Common myeloid progenitor, CD34-positive (primary cell): ENCODE results near the gene EXOC3.

Source experiments
- CTCF ChIA-PET: fragments of 350-600 bp; sonication (Branson Sonifier 250); formaldehyde crosslinking; loops from one replicate; lab custom pipeline; 2021; ENCODE audit warnings: antibody characterized with exemption; lab: Charles Lee
- POLR2A ChIA-PET: fragments of 350-600 bp; sonication (Branson Sonifier 250); formaldehyde crosslinking; loops from one replicate; lab custom pipeline; 2021; ENCODE audit warnings: antibody characterized with exemption; lab: Charles Lee
- DNase-seq, 3 donors: peaks; one replicate each; pipeline versions ENCODE4 v3.0.0 to v3.0.0-alpha.2; 2013
- H3K27ac ChIP-seq, 2 experiments: 1 replicate in 1 of 2; 2 replicates in 1 of 2; pipeline ENCODE4 v1.7.0; 2013; ENCODE audit warnings: inconsistent platforms in 2 of 2, low read length in 2 of 2, mild to moderate bottlenecking in 2 of 2, low read depth in 1 of 2, moderate library complexity in 1 of 2; ENCODE audit not compliant: severe bottlenecking in 2 of 2, insufficient read depth in 1 of 2, poor library complexity in 1 of 2
- H3K27me3 ChIP-seq, 5 experiments: replicated peaks in 2 of 5; 1 replicate in 3 of 5; 2 replicates in 2 of 5; pipeline versions ENCODE4 v1.6.1 to v1.7.0; 2013; ENCODE audit warnings: low read length in 4 of 5, mild to moderate bottlenecking in 2 of 5, moderate library complexity in 2 of 5, inconsistent platforms in 1 of 5; ENCODE audit not compliant: insufficient read depth in 5 of 5, control insufficient read depth in 4 of 5
- H3K36me3 ChIP-seq, 4 experiments: 1 replicate in 2 of 4; 2 replicates in 2 of 4; pipeline versions ENCODE4 v1.6.1 to v1.7.0; 2013; ENCODE audit warnings: low read length in 3 of 4, control low read depth in 1 of 4, mild to moderate bottlenecking in 1 of 4; ENCODE audit not compliant: control insufficient read depth in 4 of 4, insufficient read depth in 4 of 4
- H3K4me1 ChIP-seq, 4 experiments: 1 replicate in 3 of 4; 2 replicates in 1 of 4; pipeline versions ENCODE4 v1.6.1 to v1.7.1; 2013; ENCODE audit warnings: low read length in 3 of 4, mild to moderate bottlenecking in 3 of 4, control low read depth in 1 of 4, inconsistent platforms in 1 of 4, moderate library complexity in 1 of 4; ENCODE audit not compliant: control insufficient read depth in 4 of 4, insufficient read depth in 4 of 4; ENCODE audit errors: control extremely low read depth in 1 of 4
- H3K4me3 ChIP-seq, 7 experiments: 1 replicate in 4 of 7; 2 replicates in 3 of 7; pipeline versions ENCODE4 v1.5.1 to v1.7.0; 2013; ENCODE audit warnings: mild to moderate bottlenecking in 7 of 7, low read length in 6 of 7, moderate library complexity in 6 of 7, inconsistent platforms in 2 of 7, low read depth in 2 of 7, control low read depth in 1 of 7; ENCODE audit not compliant: insufficient read depth in 4 of 7, control insufficient read depth in 1 of 7; ENCODE audit errors: extremely low read depth in 1 of 7
- H3K9me3 ChIP-seq, 5 experiments: 1 replicate in 4 of 5; 2 replicates in 1 of 5; pipeline versions ENCODE4 v1.6.1 to v1.7.1; 2013; ENCODE audit warnings: low read length in 4 of 5, mild to moderate bottlenecking in 2 of 5, inconsistent platforms in 1 of 5, low read depth in 1 of 5, moderate library complexity in 1 of 5; ENCODE audit not compliant: control insufficient read depth in 4 of 5, insufficient read depth in 2 of 5; ENCODE audit errors: control extremely low read depth in 1 of 5
- WGBS: methylation state at CpG from one replicate; pipeline ENCODE4 v1.1.5; 2013; ENCODE audit not compliant: insufficient coverage; 5-methylcytosine and 5-hydroxymethylcytosine counted together

Gene EXOC3

DNA sequence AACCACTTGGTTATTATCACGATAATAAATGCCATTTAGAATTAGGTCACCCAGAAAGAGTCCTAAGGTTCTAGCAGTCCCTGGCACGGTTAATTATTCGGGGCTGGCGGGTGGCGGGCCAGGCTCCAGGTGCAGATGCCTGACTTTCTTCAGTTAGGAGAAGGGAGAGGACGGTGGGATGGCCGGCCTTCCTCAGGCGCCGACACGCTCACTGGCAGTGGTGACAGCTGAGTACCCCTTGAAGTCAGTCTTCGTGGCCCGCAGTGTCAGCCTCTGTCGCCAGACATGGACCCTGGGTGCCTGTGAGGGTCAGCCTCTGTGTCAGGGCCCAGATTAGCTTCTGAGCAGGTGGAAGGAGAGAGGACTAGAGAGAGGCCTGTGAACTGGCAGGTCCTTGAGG is 21.1 kb upstream of the EXOC3 start:
- Histone ChIP-seq H3K36me3 (peaks cover 0 to 54% (median 0%) of the 10 kb centered on the region in 4 experiments), H3K27ac (no peak overlapping the region), H3K9me3 (no peaks in the 10 kb centered on the region), H3K4me3 (no peak overlapping the region), H3K27me3 (no peaks in the 10 kb centered on the region), H3K4me1 (peaks cover 0 to 41% (median 0%) of the 10 kb centered on the region in 4 experiments)
- ChIA-PET POLR2A (no interaction called here), CTCF (interaction anchor here (3.1 kb wide), 1 partner anchor 10 kb away, joined by 15 read pairs; no protein-coding TSS in a partner anchor)
- DNase-seq, result no peak
- WGBS, result 92% methylated on average over 13 of the region's 13 CpGs

DNA sequence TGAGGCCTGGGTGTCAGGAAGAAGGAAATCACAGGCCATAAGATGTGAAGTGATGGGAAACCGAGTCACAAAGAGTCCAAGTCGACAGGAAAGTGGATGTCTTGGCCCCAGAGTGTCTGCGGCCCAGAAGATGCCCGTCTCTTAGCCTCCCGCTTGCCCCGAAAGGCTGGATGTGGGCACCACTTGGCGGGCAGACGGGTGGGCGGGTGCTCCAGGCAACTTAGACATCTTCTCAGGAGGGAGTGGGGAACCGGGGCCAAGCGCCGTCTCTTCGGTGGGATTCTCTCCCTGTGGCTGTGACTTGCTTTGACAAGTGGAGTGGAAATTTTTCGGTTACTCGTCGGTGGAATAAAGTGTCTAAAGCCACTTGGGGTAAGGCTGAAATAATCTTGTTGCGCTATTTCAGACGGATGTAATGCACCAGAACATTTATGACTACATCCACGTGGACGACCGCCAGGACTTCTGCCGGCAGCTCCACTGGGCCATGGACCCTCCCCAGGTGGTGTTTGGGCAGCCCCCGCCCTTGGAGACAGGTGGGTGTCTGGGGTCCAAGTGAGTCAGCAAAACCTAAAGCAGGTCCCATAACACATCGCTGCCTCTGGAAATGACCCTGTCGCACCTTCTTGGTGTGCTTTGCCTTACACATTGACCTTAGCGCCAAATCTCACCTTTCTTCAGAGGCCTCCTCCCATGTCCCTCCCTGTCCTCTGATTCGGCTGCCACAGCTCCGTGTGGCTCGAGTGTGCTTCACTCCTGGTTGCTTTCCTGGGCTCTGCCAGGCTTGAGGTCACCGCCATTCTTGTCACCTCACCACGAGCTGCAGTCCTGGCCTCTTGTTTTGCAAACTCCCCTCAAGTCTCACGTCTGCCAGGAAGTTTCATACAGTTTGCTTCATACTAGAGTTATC is 20.4 kb upstream of the EXOC3 start:
- H3K36me3 ChIP-seq, result peaks cover 0 to 57% (median 0%) of the 10 kb centered on the region in 4 experiments
- no peaks in the 10 kb centered on the region for H3K27me3 ChIP-seq
- DNase-seq, result no peak
- POLR2A ChIA-PET, result no interaction called here
- H3K27ac ChIP-seq, result no peak overlapping the region
- H3K4me1 ChIP-seq, result peaks cover 0 to 34% (median 0%) of the 10 kb centered on the region in 4 experiments
- H3K9me3 ChIP-seq, result no peaks in the 10 kb centered on the region
- WGBS, result 92% methylated on average over 32 of the region's 32 CpGs
- H3K4me3 ChIP-seq, result no peak overlapping the region
- CTCF ChIA-PET, result interaction anchor here (0.8 to 3.1 kb wide), 3 partner anchors 10 to 106 kb away, joined by 3 to 15 read pairs (median 4); no protein-coding TSS in a partner anchor

DNA sequence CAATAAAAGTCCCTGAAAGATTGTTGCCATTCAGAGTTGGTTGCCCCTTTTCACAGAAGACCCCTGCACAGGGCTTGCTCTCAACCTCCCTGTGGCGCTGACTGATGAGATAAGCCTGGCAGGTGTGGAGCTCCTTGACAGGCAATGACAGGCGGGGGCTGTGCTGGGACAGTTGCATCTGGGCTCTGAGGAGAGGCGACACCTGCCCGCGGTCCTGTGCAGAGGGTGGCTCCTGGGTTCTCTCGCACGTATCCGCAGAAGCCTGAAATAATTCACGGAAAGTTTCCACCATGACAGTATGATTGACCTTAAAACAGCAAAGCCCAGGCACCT is 19.8 kb upstream of the EXOC3 start:
- H3K9me3 ChIP-seq, result no peaks in the 10 kb centered on the region
- 86% methylated on average over 9 of the region's 9 CpGs for WGBS
- ChIA-PET POLR2A (no interaction called here), CTCF (interaction anchor here (0.8 to 3.1 kb wide), 3 partner anchors 9 to 107 kb away, joined by 3 to 15 read pairs (median 4); no protein-coding TSS in a partner anchor)
- H3K4me1 ChIP-seq, result peaks cover 0 to 30% (median 0%) of the 10 kb centered on the region in 4 experiments
- H3K4me3 ChIP-seq, result no peak overlapping the region
- no peak for DNase-seq
- H3K27me3 ChIP-seq, result no peaks in the 10 kb centered on the region
- no peak overlapping the region for H3K27ac ChIP-seq
- peaks cover 0 to 62% (median 0%) of the 10 kb centered on the region in 4 experiments for H3K36me3 ChIP-seq

DNA sequence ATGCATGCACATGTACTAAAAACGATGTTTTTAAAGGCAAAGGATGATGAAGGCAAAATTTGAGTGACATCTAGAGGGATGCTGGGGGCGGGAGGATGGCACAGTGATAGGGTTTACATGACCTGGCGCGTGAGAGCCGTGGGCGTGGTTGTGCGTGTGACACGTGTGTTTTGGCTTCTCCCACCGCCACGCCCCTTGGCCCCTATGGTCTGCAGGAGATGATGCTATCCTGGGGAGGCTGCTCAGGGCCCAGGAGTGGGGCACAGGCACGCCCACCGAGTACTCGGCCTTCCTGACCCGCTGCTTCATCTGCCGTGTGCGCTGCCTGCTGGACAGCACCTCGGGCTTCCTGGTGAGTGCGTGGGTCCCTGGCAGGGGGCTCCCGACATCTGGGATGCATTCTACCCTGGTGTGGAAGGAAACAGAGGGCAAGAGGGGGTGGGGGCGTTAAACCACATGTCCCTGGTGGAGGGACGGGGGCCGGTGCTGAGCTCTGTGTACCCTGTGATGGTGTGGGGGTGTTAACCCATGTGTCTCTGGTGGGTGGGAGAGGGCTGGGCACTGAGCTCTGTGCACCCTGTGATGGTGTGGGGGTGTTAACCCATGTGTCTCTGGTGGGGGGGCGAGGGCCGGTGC is 19.2 kb upstream of the EXOC3 start:
- 95% methylated on average over 17 of the region's 24 CpGs for WGBS
- Histone ChIP-seq H3K27ac (no peak overlapping the region), H3K4me3 (no peak overlapping the region), H3K9me3 (no peaks in the 10 kb centered on the region), H3K27me3 (no peaks in the 10 kb centered on the region), H3K36me3 (peaks cover 0 to 61% (median 0%) of the 10 kb centered on the region in 4 experiments), H3K4me1 (peaks cover 0 to 24% (median 0%) of the 10 kb centered on the region in 4 experiments)
- CTCF ChIA-PET, result interaction anchor here (0.6 to 3.1 kb wide), 8 partner anchors 9 to 107 kb away, joined by 3 to 24 read pairs (median 6); partner anchors contain the start of gene AHRR
- POLR2A ChIA-PET, result no interaction called here
- no peak for DNase-seq

GRCh38 chr5:424301-425110 is 18.5 kb upstream of the EXOC3 start:
- Histone ChIP-seq H3K36me3 (peaks cover 0 to 62% (median 0%) of the 10 kb centered on the region in 4 experiments), H3K4me3 (no peak overlapping the region), H3K27me3 (no peaks in the 10 kb centered on the region), H3K4me1 (peaks cover 0 to 23% (median 0%) of the 10 kb centered on the region in 4 experiments), H3K9me3 (no peaks in the 10 kb centered on the region), H3K27ac (no peak overlapping the region)
- DNase-seq, result no peak
- POLR2A ChIA-PET, result no interaction called here
- CTCF ChIA-PET, result interaction anchor here (0.6 to 3.1 kb wide), 8 partner anchors 8 to 108 kb away, joined by 3 to 24 read pairs (median 6); partner anchors contain the start of gene AHRR
- WGBS, result 77% methylated on average over 3 of the region's 11 CpGs

GRCh38 chr5:425714-426113 is 17.3 kb upstream of the EXOC3 start:
- Histone ChIP-seq H3K9me3 (no peaks in the 10 kb centered on the region), H3K27ac (no peak overlapping the region), H3K36me3 (peaks cover 0 to 62% (median 0%) of the 10 kb centered on the region in 4 experiments), H3K4me1 (peaks cover 0 to 23% (median 0%) of the 10 kb centered on the region in 4 experiments), H3K27me3 (no peaks in the 10 kb centered on the region), H3K4me3 (no peak overlapping the region)
- POLR2A ChIA-PET, result interaction anchor here (1.3 kb wide), 1 partner anchor 109 kb away, joined by 5 read pairs; no protein-coding TSS in a partner anchor
- CTCF ChIA-PET, result interaction anchor here (0.7 to 2.4 kb wide), 17 partner anchors 8 to 238 kb away, joined by 3 to 24 read pairs (median 4); partner anchors contain the start of gene AHRR
- peak; percentile 55 to 68 (median 62) for DNase-seq
- WGBS, result 60% methylated on average over 1 of the region's 5 CpGs
